Colonic mucosa (tissue), 4 donors: ENCODE measurements around the gene HLA-A. TPM values are rescaled to one million over a fixed set of nuclear protein-coding genes. Genes with fewer than 3 reads are reported as not detected.
A peak's percentile ranks its signal among the peaks of the same experiment; 100 is the strongest.

ENCODE experiments used
- DNase-seq: peaks from one replicate; pipeline ENCODE4 v3.0.0-alpha.2; 2020
- H3K27ac ChIP-seq: fragments of 200-600 bp; one replicate; pipeline ENCODE4 v1.8.0; 2021
- H3K27me3 ChIP-seq: fragments of 200-600 bp; one replicate; pipeline ENCODE4 v1.8.0; 2021
- H3K36me3 ChIP-seq: fragments of 200-600 bp; one replicate; pipeline ENCODE4 v1.8.0; 2021
- H3K4me1 ChIP-seq: fragments of 200-600 bp; one replicate; pipeline ENCODE4 v1.8.0; 2021; ENCODE audit warnings: mild to moderate bottlenecking
- H3K4me3 ChIP-seq: fragments of 200-600 bp; one replicate; pipeline ENCODE4 v1.8.0; 2021
- H3K9ac ChIP-seq, 2 donors: one replicate each; pipeline ENCODE4 v1.7.0; 2013; ENCODE audit warnings: control low read depth in 2 of 2, low read depth in 2 of 2, low read length in 2 of 2
- H3K9me3 ChIP-seq: fragments of 200-600 bp; one replicate; pipeline ENCODE4 v1.8.0; 2021
- intact Hi-C: fragments of 100-400 bp; cut with DNase I; formaldehyde crosslinking; loops from one replicate; pipeline ENCODE4 v1.14.1; 2022
- total RNA-seq, 2 donors: library from RNA; stranded (reverse); fragmentation: NEBNext Ultra II Directional in 1 of 2; extraction: Animal tissue kit (Norgen Biotek cat#: 25700) in 1 of 2; gene quantifications; one replicate each; pipeline ENCODE4 v1.2.1, GENCODE V29; 2021
- TF ChIP-seq, protein P1 (sequence below): fragments of 200-600 bp; IDR thresholded peaks from one replicate; pipeline ENCODE4 v1.8.0; 2022; ENCODE audit warnings: antibody characterized with exemption, mild to moderate bottlenecking
- donor health status: healthy.
- donor health status: DM: no; HTN: no; CAD: no.
- donor health status: DM: no; HTN: no; CAD: no.

HLA-A gene
- total RNA-seq, 2 donors from 2014 or later, result 1,045 to 1,898 TPM

- Histone ChIP-seq H3K36me3 (no peaks in the 10 kb centered on the region), H3K4me1 (no peaks in the 10 kb centered on the region), H3K9me3 (no peaks in the 10 kb centered on the region), H3K4me3 (no peak overlapping the region), H3K27ac (peak overlapping the region; percentile 6), H3K27me3 (no peaks in the 10 kb centered on the region), H3K9ac (no peak overlapping the region)
- intact Hi-C loops, result no loop called here
- TF ChIP-seq, protein P1, sequence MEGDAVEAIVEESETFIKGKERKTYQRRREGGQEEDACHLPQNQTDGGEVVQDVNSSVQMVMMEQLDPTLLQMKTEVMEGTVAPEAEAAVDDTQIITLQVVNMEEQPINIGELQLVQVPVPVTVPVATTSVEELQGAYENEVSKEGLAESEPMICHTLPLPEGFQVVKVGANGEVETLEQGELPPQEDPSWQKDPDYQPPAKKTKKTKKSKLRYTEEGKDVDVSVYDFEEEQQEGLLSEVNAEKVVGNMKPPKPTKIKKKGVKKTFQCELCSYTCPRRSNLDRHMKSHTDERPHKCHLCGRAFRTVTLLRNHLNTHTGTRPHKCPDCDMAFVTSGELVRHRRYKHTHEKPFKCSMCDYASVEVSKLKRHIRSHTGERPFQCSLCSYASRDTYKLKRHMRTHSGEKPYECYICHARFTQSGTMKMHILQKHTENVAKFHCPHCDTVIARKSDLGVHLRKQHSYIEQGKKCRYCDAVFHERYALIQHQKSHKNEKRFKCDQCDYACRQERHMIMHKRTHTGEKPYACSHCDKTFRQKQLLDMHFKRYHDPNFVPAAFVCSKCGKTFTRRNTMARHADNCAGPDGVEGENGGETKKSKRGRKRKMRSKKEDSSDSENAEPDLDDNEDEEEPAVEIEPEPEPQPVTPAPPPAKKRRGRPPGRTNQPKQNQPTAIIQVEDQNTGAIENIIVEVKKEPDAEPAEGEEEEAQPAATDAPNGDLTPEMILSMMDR, result no peak
- DNase-seq, result peak; percentile 70
Measured at GRCh38 chr6:29981211-29981812, 39.0 kb downstream of the HLA-A start.

DNA sequence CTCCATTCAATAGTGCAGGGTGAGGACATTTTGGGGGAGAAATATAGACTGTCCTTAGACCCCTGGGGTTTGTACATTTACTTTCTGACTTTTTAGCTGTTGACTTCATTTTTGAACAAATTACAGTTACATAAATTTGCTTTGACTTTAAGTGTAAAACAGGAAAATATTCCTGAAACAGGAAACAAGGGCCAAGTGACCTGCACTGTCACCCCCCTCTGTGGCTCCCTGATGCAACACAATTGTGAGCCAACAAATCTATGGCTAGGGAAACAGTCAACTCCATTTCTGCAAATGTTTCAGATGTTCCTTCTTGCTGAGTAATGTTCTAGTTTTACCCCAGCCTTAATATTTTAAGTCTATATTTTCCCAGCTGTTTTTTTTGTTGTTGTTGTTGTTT, 39.8 kb downstream of the HLA-A start:
- H3K4me1 ChIP-seq, result no peaks in the 10 kb centered on the region
- intact Hi-C loops, result no loop called here
- H3K9me3 ChIP-seq, result no peaks in the 10 kb centered on the region
- TF ChIP-seq, protein P1, result no peak
- H3K36me3 ChIP-seq, result no peaks in the 10 kb centered on the region
- no peak for DNase-seq
- no peaks in the 10 kb centered on the region for H3K27me3 ChIP-seq
- no peak overlapping the region for H3K9ac ChIP-seq
- H3K27ac ChIP-seq, result no peak overlapping the region
- H3K4me3 ChIP-seq, result no peak overlapping the region

- Histone ChIP-seq H3K4me3 (no peak overlapping the region), H3K4me1 (no peaks in the 10 kb centered on the region), H3K9ac (no peak overlapping the region), H3K9me3 (no peaks in the 10 kb centered on the region), H3K27ac (no peak overlapping the region), H3K36me3 (no peaks in the 10 kb centered on the region), H3K27me3 (no peaks in the 10 kb centered on the region)
- no peak for DNase-seq
- intact Hi-C loops, result no loop called here
- TF ChIP-seq, protein P1, result no peak
Measured at GRCh38 chr6:29984232-29984631, 41.9 kb downstream of the HLA-A start.

- DNase-seq, result no peak
- no peak overlapping the region for H3K27ac ChIP-seq
- H3K9me3 ChIP-seq, result no peaks in the 10 kb centered on the region
- TF ChIP-seq, protein P1, result no peak
- H3K9ac ChIP-seq, result no peak overlapping the region
- no peaks in the 10 kb centered on the region for H3K36me3 ChIP-seq
- H3K27me3 ChIP-seq, result no peaks in the 10 kb centered on the region
- no peak overlapping the region for H3K4me3 ChIP-seq
- intact Hi-C loops, result no loop called here
- H3K4me1 ChIP-seq, result no peaks in the 10 kb centered on the region
Measured at GRCh38 chr6:29984992-29985391, 42.7 kb downstream of the HLA-A start.

DNA sequence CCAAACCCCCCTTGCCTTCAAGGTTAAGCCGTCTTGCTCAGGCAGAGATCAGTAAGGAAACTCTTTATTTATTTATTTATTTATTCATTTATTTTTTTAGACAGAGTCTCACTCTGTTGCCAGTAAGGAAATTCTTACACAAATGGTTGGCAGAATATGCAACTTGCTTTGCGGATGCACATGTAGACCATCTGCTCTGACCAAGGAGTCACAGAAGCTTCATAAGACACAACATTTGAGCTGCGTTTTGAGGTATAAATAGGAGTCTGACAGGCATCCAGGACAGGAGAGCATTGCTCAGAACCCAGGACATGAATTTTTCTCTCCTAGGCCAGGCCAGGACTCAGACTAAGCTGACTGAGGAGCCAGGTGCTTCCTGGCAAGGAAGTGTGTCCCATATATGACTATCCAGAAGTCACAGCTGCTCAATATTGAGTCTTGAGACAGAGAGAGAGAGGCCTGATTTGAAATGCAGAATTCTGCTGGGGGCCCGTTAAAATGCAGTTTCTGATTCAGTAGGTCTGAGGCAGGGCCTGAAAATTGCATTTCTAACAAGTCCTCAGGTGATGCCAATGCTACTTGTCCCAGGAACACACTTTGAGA, 43.9 kb downstream of the HLA-A start:
- intact Hi-C loops, result no loop called here
- Histone ChIP-seq H3K27ac (no peak overlapping the region), H3K9me3 (no peaks in the 10 kb centered on the region), H3K9ac (no peak overlapping the region), H3K4me3 (no peak overlapping the region), H3K36me3 (no peaks in the 10 kb centered on the region), H3K27me3 (no peaks in the 10 kb centered on the region), H3K4me1 (no peaks in the 10 kb centered on the region)
- TF ChIP-seq, protein P1, result no peak
- no peak for DNase-seq
